Activated T-cell treated with anti-CD3 and anti-CD28 coated beads, Interleukin-2, amount 50 U/mL, for 4 hours (primary cell): ENCODE data around the gene ATXN7L2. TPM values are rescaled to one million over a fixed set of nuclear protein-coding genes. Genes with fewer than 3 reads are reported as not detected.

Source experiments
- ATAC-seq, 2 donors: fragments of 200-7000 bp; cut with Tn5 transposase; one replicate each; pipeline ENCODE4 v1.10.0; 2021
- DNase-seq: peaks from one replicate; pipeline ENCODE4 v3.0.0-alpha.2; 2020
- H3K27me3 Mint-ChIP-seq: one replicate; pipeline ENCODE4 v1.8.0; 2021; ENCODE audit warnings: low read depth, mixed read lengths
- H3K36me3 Mint-ChIP-seq: one replicate; pipeline ENCODE4 v1.8.0; 2022; ENCODE audit warnings: mixed read lengths; ENCODE audit not compliant: insufficient read depth
- H3K4me1 Mint-ChIP-seq: one replicate; pipeline ENCODE4 v1.8.0; 2021; ENCODE audit warnings: low read depth, mixed read lengths
- H3K4me3 Mint-ChIP-seq: one replicate; pipeline ENCODE4 v1.8.0; 2021; ENCODE audit warnings: mild to moderate bottlenecking, moderate library complexity, mixed read lengths
- H3K9me3 Mint-ChIP-seq: one replicate; pipeline ENCODE4 v1.8.0; 2021; ENCODE audit warnings: mixed read lengths
- total RNA-seq, 3 donors: library from RNA; stranded (reverse); gene quantifications; one replicate each; pipeline ENCODE4 v1.2.1, GENCODE V29; 2021

Gene ATXN7L2
- total RNA-seq, 3 donors from 2014 or later = 19.5 to 23.8 (median 23.6) TPM

DNA sequence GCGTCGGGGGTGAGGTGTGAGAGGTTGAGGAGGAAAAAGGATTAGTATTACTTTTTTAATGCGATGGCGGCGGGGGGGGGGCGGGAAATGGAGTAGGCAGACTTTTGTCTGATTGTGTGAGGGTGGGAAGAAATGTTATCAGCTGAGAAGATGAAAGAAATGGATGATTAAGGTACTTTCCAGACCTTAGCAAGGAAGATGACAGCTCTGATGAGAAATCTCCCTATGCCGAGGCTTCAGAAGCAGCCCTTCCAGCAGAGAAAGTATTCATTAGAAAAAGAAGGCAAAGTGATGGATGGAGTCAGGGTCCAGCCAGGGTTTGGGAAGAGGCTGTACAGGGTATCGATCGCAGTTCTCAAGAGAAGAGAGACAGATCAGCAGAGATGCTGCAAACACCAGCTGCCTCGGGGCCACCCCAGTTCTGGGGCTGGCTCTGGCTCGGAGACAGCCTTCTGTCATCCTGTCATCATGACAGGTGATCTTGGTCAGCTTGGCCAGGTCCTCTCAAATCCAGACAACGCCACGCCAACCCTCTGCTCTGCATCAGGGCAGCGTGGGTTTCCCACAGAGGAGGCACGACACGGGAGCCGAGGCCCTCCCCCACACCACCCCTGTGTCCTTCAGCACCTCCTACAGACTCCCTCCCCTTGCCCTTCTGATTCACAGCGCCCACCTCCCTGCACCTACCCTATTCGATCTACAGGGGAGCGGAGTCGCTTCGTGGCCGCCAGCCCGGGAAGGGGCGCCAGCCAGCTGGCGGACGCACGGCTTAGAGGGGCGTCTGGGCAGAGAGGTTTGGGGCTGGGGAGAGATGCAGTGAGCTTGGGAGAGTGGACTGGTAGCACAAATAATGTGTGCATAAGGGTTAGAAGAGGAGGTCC, 674 bp upstream of the ATXN7L2 start:
- no peak for DNase-seq
- Mint-ChIP-seq H3K4me1 (peaks cover 36% of the 10 kb centered on the region), H3K9me3 (no peaks in the 10 kb centered on the region), H3K36me3 (peaks cover 14% of the 10 kb centered on the region), H3K27me3 (peaks cover 3% of the 10 kb centered on the region), H3K4me3 (peak overlapping the region; percentile 78)
- peak; percentile 20 to 35 for ATAC-seq

DNA sequence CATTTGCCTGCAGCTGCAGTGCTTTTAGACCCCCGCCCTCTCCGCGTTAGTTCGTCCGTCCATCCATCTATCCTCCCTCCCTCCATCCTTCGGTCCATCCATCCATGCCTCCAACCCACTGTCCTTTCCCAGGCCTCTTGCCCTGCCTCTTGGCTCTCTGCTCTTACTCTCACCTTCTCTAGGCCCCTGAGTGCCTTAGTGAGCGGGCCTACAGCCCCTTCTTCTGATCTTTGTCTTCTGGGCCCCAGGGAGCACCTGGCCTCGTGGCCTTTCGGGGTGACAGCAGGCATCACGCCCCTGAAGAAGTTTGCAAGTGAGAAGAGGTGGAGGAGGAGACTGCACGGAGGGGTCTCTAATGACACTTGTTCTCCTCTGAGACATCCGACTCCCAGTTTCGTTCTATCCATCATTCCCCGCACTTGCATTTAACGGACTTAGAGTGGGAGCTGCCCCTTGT, 842 bp downstream of the ATXN7L2 start:
- ATAC-seq = no peak

DNA sequence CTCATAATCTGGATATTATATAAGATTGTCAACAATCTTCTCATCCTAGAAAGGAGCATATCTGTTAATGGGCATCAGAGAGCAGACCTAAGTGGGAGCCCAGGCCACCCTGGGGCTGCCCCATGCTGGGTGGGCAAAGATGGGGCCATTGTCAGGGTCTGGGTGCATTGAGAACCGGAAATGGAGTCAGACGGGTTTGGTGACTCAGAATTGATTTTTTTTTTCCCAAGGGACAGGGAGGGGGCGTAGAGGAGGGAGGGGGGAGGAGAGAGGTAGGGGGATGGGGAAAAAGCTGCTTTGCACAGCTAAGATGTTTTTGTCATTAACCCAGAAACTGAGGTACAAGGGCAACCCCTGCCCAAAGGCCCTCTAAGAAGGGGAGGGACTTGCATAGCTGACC, 1.3 kb downstream of the ATXN7L2 start:
- H3K4me1 Mint-ChIP-seq = peaks cover 36% of the 10 kb centered on the region
- DNase-seq = no peak

More for the DNA sequence above, 842 bp downstream of the ATXN7L2 start:
- H3K9me3 Mint-ChIP-seq = no peaks in the 10 kb centered on the region
- H3K4me3 Mint-ChIP-seq = peak overlapping the region; percentile 95
- peaks cover 36% of the 10 kb centered on the region for H3K4me1 Mint-ChIP-seq
- no peak for DNase-seq
- peaks cover 3% of the 10 kb centered on the region for H3K27me3 Mint-ChIP-seq
- H3K36me3 Mint-ChIP-seq = peaks cover 18% of the 10 kb centered on the region

DNA sequence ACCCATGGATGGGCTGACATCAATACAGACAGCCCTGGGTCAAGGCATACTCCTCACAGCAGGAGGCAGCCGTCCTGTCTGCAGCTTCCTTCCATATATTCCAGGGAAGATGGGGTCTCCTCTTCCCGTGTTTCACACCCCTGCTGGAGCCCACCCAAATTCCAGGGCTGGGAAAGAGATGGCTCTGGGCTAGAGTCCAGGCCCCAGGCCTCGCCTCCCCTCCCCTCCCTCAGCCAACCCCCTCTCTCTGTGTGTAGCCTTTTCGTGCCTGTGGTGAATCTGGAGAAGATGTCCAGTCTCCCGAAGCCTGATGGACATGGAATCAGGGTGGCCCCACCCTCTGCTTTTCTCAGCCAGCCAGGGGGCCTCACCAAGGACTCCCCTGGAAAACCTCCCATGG, 3.6 kb downstream of the ATXN7L2 start:
- no peaks in the 10 kb centered on the region for H3K9me3 Mint-ChIP-seq
- ATAC-seq = no peak
- H3K4me3 Mint-ChIP-seq = no peak overlapping the region
- H3K27me3 Mint-ChIP-seq = no peaks in the 10 kb centered on the region
- no peak for DNase-seq
- H3K4me1 Mint-ChIP-seq = peaks cover 34% of the 10 kb centered on the region
- peaks cover 21% of the 10 kb centered on the region for H3K36me3 Mint-ChIP-seq

More for the DNA sequence above, 1.3 kb downstream of the ATXN7L2 start:
- H3K36me3 Mint-ChIP-seq = peaks cover 18% of the 10 kb centered on the region
- peak overlapping the region; percentile 95 for H3K4me3 Mint-ChIP-seq
- peaks cover 3% of the 10 kb centered on the region for H3K27me3 Mint-ChIP-seq
- ATAC-seq = no peak
- no peaks in the 10 kb centered on the region for H3K9me3 Mint-ChIP-seq

DNA sequence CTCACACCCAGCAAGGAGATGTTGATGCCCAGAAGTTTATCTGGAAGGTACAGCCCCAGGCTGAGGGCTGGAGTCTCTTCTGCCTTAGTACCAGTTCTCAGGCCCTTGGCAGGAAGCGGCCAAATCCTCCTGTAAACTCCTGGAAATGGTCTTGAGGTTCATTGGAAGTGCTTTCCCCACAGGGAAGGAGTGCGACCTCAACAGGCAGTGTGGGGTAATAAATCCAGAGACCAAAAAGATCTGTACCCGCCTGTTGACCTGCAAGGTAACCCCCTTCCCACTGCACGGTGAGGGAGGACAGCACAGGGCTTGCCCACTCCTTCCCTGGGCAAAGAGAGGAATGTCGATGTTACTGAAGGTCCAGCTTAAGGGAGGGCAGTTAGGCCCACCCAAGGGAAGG, 4.5 kb downstream of the ATXN7L2 start:
- Mint-ChIP-seq H3K36me3 (peaks cover 26% of the 10 kb centered on the region), H3K4me3 (no peak overlapping the region), H3K9me3 (no peaks in the 10 kb centered on the region), H3K4me1 (peaks cover 27% of the 10 kb centered on the region), H3K27me3 (no peaks in the 10 kb centered on the region)
- DNase-seq = no peak
- no peak for ATAC-seq

DNA sequence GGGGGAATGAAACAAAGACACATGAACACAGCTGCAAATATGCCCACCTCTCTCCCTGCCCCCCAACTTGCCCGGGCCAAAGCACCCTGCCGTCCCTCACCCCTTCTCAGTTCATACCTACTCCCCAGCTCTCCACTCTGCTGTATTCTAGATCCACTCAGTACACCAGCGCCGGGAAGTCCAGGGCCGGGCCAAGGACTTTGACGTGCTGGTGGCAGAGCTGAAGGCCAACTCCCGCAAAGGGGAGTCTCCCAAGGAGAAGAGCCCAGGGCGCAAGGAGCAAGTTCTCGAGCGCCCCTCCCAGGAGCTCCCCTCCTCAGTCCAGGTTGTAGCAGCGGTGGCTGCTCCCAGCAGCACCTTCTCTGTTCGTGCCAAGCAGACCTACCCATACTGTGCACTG, 5.0 kb downstream of the ATXN7L2 start:
- no peak for ATAC-seq
- DNase-seq = no peak
- no peak overlapping the region for H3K4me3 Mint-ChIP-seq

DNA sequence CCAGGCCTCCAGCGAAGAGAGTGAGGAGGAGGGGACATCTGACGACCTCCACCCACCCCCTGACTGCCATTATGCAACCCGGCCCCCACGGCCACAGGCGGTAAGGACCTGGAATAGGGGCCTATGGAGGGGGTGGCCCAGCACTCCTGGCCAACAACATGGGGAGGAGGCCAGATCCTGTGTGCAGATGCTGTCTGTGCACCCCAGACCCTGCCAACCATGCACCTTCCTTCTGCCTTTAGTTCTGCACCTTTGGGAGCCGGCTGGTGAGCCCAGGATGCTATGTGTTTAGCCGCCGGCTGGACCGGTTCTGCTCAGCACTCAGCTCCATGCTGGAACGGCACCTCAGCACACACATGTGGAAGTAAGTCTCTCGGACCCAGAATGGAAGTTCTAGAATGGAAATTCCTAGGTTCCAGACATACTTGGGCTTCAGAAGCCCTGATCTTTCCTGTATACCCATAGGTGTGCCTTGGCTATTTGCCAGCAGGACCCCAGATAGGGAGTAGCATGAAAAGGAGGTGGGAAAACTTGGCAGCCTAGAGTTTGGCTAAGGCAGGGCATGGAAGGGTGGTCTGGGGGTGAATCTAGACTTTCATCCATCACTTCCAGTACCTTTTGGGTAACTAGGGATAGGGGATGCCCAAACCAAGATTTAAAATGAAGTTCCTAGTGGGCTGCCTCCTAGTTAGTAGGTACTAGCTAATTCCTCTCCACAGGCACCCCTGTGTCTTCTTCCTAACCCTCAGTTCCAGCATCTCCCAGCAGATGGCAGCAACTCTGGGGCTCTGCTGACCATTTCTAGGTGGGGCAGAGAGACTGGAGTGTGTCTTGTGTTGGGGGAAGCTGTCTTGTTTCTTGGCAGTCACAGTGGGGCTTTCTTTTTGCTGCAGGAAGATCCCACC, 6.6 kb downstream of the ATXN7L2 start:
- peak; percentile 73 for DNase-seq
- Mint-ChIP-seq H3K9me3 (no peaks in the 10 kb centered on the region), H3K36me3 (peaks cover 26% of the 10 kb centered on the region), H3K27me3 (no peaks in the 10 kb centered on the region), H3K4me3 (no peak overlapping the region), H3K4me1 (peaks cover 29% of the 10 kb centered on the region)
- ATAC-seq = peak; percentile 32 to 34

More for the DNA sequence above, 5.0 kb downstream of the ATXN7L2 start:
- Mint-ChIP-seq H3K9me3 (no peaks in the 10 kb centered on the region), H3K27me3 (no peaks in the 10 kb centered on the region), H3K36me3 (peaks cover 26% of the 10 kb centered on the region), H3K4me1 (peaks cover 29% of the 10 kb centered on the region)

DNA sequence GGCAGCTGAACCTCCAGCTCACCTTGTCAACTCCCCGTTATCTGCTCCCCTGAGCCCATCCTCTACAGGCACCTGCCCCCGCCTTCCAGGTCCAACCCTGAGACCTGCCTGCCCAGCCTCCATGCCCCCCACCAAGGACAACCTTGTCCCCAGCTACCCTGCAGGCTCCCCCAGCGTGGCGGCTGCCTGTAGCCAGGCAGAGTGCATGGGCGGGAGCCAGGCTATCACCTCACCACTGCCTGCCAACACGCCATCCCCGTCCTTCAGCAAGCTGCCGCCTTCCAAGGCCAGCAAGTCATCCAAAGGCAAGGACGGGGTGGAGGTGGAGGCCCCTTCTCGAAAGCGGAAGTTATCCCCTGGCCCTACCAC, 7.2 kb downstream of the ATXN7L2 start:
- H3K4me3 Mint-ChIP-seq = no peak overlapping the region
- H3K36me3 Mint-ChIP-seq = peaks cover 29% of the 10 kb centered on the region
- H3K4me1 Mint-ChIP-seq = peaks cover 32% of the 10 kb centered on the region
- ATAC-seq (no peak), DNase-seq (no peak)
- no peaks in the 10 kb centered on the region for H3K27me3 Mint-ChIP-seq
- H3K9me3 Mint-ChIP-seq = no peaks in the 10 kb centered on the region

DNA sequence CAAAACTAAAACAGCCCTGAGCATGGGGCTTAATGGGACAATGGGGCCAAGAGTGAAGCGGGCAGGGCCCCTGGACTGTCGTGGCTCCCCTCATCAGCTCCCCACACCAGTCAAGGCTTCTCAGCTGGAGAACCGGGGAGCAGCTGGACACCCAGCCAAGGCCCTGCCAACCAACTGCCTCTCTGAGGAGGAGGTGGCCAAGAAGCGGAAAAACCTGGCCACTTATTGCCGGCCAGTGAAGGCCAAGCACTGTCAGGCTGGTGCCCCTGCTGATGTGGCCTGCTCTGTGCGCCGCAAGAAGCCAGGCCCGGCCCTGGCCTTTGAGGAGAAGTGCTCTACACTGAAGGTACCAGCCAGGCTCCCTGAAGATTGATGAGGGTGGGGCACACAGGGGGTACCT, 7.7 kb downstream of the ATXN7L2 start:
- Mint-ChIP-seq H3K36me3 (peaks cover 31% of the 10 kb centered on the region), H3K4me1 (peaks cover 35% of the 10 kb centered on the region), H3K4me3 (no peak overlapping the region), H3K27me3 (no peaks in the 10 kb centered on the region), H3K9me3 (no peaks in the 10 kb centered on the region)
- ATAC-seq (no peak), DNase-seq (no peak)

DNA sequence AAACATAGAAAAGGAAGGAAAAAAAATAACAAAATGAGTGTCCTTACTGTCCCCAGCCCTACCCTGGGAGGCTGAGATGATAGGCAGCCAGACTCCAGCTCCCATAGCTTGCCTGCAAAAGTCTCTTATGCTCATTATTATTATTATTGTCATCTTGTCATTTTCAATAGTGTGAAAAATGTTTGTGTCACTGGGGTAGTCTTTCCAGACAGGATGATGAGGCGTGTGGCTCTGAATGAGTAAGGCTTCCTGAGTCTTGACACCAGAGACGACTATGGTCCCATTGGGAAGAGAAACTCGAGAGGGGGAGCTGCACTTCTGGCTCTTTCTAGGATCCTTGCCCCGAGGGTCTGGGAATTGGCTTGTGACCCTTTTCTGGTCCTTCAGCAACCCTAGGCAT, 9.1 kb downstream of the ATXN7L2 start:
- DNase-seq = no peak
- Mint-ChIP-seq H3K9me3 (no peaks in the 10 kb centered on the region), H3K4me1 (peaks cover 45% of the 10 kb centered on the region), H3K36me3 (peaks cover 23% of the 10 kb centered on the region), H3K27me3 (no peaks in the 10 kb centered on the region), H3K4me3 (peak overlapping the region; percentile 21)
- no peak for ATAC-seq

DNA sequence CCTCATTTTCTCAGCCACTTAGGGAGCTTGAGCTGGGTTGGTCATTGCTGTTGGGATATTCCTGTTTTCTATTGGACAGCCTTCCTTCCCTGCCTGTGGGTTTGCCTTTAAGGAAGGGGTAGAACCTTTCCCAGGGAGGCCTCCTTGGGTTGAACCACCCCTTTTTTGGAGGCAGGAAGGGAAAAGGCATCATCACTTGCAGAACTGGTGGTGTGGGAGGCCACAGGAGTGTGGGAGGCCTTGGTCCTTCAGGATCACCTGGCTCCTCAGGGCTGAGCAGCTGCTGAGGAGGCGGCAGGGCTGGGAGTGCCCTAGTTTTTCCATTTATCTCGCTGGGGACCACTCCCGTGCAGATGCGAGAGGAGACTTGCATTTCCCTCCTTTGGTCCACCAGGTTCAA, 9.5 kb downstream of the ATXN7L2 start:
- Mint-ChIP-seq H3K4me3 (peak overlapping the region; percentile 96), H3K27me3 (no peaks in the 10 kb centered on the region), H3K36me3 (peaks cover 19% of the 10 kb centered on the region), H3K4me1 (peaks cover 49% of the 10 kb centered on the region), H3K9me3 (no peaks in the 10 kb centered on the region)
- no peak for ATAC-seq
- no peak for DNase-seq

DNA sequence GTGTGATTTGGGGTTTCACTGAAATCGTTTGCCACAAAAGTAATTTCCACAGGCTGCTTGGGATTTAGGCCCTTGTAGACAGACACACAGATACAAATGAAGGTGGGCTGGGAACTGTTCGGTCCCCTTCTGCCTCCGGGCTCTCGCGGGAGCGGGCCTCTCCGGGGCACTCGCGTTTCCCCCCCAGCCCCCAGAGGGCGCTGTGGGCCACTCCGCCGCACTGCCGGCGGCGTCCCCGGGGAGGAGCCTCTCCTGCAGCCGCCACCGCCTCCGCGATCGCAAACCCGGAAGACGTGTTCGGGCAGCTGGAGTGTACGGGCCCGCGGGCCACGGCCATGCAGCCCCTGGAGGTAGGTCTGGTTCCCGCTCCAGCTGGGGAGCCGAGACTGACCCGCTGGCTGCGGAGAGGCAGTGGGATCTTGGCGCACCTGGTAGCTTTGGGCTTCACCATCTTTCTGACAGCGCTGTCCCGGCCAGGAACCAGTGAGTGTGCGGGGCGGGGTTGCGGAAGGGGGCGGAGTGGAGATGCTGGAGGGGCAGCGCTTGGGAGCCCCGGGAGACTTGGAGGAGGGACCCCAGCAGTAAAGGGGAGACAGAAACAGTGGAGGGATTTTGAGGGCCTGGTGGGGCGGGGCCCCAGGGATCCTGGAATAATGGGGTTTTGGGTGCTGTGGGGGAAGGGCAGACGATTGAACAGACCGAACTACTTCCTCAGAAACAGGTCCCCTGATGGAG, 10.3 kb downstream of the ATXN7L2 start, which contains the start of gene CYB561D1:
Gene CYB561D1 (plus strand): TSS at position 290 of the 735 bp plus-strand sequence. CDS start 46 bp downstream, at position 336.
- H3K36me3 Mint-ChIP-seq = peaks cover 18% of the 10 kb centered on the region
- H3K9me3 Mint-ChIP-seq = no peaks in the 10 kb centered on the region
- H3K4me1 Mint-ChIP-seq = peaks cover 55% of the 10 kb centered on the region
- H3K4me3 Mint-ChIP-seq = peak within 1 kb of the TSS; percentile 96
- no peaks in the 10 kb centered on the region for H3K27me3 Mint-ChIP-seq
- ATAC-seq (peak; percentile 88 to 89), DNase-seq (peak; percentile 85)

DNA sequence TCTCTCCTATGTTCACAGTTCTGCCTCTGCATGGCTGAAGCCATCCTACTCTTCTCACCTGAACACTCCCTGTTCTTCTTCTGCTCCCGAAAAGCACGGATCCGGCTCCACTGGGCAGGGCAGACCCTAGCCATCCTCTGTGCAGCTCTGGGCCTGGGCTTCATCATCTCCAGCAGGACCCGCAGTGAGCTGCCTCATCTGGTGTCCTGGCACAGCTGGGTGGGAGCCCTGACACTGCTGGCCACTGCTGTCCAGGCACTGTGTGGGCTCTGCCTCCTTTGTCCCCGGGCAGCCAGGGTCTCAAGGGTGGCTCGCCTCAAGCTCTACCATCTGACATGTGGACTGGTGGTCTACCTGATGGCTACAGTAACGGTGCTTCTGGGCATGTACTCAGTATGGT, 12.0 kb downstream of the ATXN7L2 start:
- ATAC-seq (no peak), DNase-seq (no peak)
- Mint-ChIP-seq H3K36me3 (peaks cover 14% of the 10 kb centered on the region), H3K27me3 (no peaks in the 10 kb centered on the region), H3K4me3 (peak overlapping the region; percentile 96), H3K9me3 (no peaks in the 10 kb centered on the region), H3K4me1 (peaks cover 70% of the 10 kb centered on the region)
